NB4 (cell line): ENCODE data around the gene TLE2.
"Not testable (repeated sequence)": the region's sequence is repeated elsewhere in the genome, so short reads cannot be mapped to it uniquely, and the experiment has no call there.

ENCODE experiments used
- DNase-seq: peaks from one replicate; pipeline ENCODE4 v3.0.0; 2010; ENCODE audit warnings: low read depth
- H3K4me3 ChIP-seq: one replicate; pipeline ENCODE4 v1.5.1; 2011; ENCODE audit warnings: mild to moderate bottlenecking, low read depth, low read length, moderate library complexity
- MYC ChIP-seq: IDR thresholded peaks from 2 replicates; pipeline ENCODE4 v1.6.1; 2011; ENCODE audit warnings: low read depth, low read length
- POLR2A ChIP-seq: IDR thresholded peaks from 2 replicates; pipeline ENCODE4 v1.6.1; 2011; ENCODE audit warnings: mild to moderate bottlenecking; ENCODE audit not compliant: insufficient read length; ENCODE audit errors: extremely low read depth
- TF ChIP-seq, protein P1 (sequence below): IDR thresholded peaks from one replicate; pipeline ENCODE4 v1.5.1; 2012; ENCODE audit warnings: low read depth, low read length
- TF ChIP-seq, protein P2 (sequence below): IDR thresholded peaks from 2 replicates; pipeline ENCODE4 v1.6.1; 2011; ENCODE audit warnings: low read depth, low read length

TLE2 gene

DNA sequence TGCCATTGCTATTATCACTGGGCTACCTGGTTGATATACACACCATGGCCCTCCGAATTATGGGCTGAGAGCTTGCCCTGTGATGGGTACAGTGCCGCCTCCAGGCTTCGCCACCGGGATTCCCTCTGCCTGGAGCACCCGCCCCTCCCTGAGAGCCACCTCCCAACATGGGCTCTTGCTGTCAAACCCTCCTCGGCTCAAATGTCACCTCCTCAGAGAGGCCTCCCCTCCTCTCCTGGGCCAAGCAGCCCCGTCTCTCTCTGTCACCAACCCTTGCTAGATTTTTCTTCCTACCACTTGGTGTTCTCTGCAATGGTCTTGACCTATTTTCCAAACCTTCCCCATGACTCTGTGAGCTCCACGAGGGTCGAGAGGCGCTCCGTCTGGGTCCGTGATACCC lies 12.2 kb upstream of the TLE2 start:
- TF ChIP-seq MYC: no peak
- H3K4me3 ChIP-seq: no peak overlapping the region
- no peak for DNase-seq

DNA sequence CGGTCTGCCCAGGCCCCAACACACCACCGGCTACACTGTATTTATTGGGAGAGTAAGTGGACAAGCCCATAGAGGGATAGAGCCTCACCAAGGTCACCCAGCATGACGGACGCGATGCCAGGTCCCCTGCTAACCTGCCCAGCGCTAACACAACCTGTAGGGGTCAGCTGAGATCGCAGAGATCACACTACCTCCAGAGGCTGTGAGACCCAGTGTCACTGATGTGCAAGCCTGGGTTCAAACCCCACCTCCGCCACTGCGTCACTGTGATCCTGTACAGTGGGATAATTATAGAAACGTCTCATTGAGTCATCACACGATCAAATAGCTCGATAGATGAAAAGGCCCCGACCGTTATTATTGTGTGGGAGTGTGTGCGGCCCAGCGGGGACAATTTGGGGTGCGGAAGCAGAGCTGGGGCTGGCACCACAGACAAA lies 10.6 kb upstream of the TLE2 start:
- TF ChIP-seq, protein P1, sequence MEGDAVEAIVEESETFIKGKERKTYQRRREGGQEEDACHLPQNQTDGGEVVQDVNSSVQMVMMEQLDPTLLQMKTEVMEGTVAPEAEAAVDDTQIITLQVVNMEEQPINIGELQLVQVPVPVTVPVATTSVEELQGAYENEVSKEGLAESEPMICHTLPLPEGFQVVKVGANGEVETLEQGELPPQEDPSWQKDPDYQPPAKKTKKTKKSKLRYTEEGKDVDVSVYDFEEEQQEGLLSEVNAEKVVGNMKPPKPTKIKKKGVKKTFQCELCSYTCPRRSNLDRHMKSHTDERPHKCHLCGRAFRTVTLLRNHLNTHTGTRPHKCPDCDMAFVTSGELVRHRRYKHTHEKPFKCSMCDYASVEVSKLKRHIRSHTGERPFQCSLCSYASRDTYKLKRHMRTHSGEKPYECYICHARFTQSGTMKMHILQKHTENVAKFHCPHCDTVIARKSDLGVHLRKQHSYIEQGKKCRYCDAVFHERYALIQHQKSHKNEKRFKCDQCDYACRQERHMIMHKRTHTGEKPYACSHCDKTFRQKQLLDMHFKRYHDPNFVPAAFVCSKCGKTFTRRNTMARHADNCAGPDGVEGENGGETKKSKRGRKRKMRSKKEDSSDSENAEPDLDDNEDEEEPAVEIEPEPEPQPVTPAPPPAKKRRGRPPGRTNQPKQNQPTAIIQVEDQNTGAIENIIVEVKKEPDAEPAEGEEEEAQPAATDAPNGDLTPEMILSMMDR: no peak
- TF ChIP-seq POLR2A: no peak
- TF ChIP-seq MYC: no peak
- TF ChIP-seq, protein P2, sequence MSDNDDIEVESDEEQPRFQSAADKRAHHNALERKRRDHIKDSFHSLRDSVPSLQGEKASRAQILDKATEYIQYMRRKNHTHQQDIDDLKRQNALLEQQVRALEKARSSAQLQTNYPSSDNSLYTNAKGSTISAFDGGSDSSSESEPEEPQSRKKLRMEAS: no peak
- no peak overlapping the region for H3K4me3 ChIP-seq
- DNase-seq: no peak

DNA sequence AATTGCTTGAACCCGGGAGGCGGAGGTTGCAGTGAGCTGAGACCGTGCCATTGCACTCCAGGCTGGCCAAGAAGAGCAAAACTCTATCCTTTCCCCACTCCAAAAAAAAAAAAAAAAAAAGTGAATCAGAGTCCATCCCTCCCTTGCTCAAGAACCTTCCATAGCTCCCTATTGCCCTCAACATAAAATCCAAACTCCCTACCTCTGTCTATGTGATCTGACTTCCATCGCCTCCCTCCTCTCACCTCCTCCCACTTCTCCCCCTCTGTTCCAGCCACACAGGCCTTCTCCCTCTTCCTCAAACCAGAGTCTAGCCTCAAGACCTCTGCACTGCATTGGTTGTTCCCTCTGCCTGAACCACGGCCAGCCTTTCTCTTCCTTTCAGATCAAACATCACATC lies 10.0 kb upstream of the TLE2 start:
- no peak for DNase-seq
- TF ChIP-seq, protein P1: no peak
- TF ChIP-seq, protein P2: no peak
- no peak for TF ChIP-seq POLR2A
- TF ChIP-seq MYC: no peak
- H3K4me3 ChIP-seq: no peak overlapping the region

DNA sequence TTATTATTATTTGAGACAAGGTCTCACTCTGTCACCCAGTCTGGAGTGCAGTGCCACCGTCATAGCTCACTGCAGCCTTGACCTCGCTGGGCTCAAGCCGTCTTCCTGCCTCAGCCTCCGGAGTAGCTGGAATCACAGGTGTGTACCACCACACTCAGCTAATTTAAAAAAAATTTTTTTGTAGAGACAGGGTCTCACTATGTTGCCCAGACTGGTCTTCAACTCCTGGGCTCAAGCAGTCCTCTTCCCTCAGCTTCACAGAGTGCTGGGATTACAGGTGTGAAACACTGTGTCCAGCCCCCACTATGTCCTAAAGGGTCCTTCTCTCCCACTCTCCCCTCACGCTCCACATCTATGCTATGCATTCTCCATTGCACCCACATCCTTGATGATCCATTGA lies 9.1 kb upstream of the TLE2 start:
- H3K4me3 ChIP-seq: no peak overlapping the region
- no peak for DNase-seq
- TF ChIP-seq POLR2A (no peak), MYC (no peak)
- TF ChIP-seq, protein P1: no peak
- TF ChIP-seq, protein P2: no peak

DNA sequence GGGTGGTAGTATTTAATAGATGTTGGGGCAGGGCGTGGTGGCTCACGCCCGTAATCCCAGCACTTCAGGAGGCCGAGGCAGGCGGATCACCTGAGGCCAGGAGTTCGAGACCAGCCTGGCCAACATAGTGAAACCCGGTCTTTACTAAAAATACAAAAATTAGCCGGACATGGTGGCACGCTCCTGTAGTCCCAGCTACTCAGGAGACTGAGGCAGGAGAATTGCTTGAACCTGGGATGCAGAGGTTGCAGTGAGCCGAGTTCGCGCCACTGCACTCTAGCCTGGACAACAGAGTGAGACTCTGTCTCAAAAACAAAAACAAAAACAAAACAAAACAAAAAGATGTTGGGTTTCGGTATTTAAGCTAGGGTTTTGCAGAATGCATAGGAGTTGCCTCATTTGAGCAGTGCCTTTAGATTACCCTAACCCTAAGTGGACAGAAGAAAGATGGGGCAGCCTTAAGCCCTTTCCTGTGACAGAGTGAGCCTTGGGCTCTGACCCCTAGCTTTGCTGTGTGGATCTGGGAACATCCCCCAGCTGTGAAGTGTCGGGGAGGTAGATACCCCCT lies 8.0 kb upstream of the TLE2 start:
- H3K4me3 ChIP-seq, DNase-seq: not testable (repeated sequence)

DNA sequence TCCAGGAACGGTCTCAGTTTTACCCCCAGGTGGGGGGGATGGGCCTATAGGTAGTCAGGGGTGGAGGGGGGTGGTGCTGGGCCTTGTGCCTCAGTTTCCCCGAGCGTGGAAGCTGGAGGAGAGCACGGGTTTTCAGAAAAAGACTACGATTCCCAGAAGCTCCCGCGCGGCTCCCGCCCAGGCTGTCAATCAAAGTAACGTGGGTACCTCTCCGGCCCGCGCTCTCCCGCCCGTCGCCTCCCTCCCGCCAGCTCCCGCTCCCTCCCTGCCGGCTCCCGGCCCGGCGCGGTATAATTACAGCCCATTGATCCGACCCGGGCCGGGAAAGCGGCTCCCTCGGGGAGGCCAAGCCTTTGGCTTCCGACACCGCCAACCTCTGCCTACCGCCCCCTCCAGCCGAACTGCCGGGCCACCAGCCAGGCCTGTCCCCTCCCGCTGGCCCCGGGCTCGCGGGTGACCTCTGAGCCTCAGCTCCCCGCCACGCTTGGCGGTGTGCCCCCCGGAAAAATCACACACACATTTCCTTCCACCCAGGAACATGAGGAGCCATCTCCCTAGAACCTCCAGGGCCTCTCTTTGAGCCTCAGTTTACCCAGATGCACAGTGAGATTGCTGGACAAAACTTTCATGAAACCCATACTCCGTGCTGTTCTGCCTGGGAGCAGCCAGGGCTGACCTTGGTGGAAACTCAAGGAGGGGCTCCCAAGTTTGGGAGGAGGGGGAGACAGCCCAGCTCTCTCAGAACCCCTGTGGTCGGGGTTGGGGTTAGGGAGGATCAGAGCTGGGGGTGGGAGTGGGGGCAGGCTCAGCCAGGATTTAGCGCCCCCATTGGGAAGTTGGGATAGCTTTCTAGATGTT lies 7.3 kb upstream of the TLE2 start:
- peak overlapping the region; percentile 63 for H3K4me3 ChIP-seq
- DNase-seq: peak; percentile 83
- TF ChIP-seq, protein P1: peak; percentile 19
- TF ChIP-seq POLR2A (no peak), MYC (no peak; the same call in 1 of the 2 replicates)
- TF ChIP-seq, protein P2: no peak
